Measurements from ENCODE around the gene TUBG1. TPM values are rescaled to one million over a fixed set of nuclear protein-coding genes. Genes with fewer than 3 reads are reported as not detected.
"Not testable (repeated sequence)": the region's sequence is repeated elsewhere in the genome, so short reads cannot be mapped to it uniquely, and the experiment has no call there.

Gene TUBG1
- total RNA-seq, 2 experiments from 2014 or later = 113 to 114 TPM

GRCh38 chr17:42618442-42619150 is 9.1 kb downstream of the TUBG1 start:
- POLR2A ChIA-PET = interaction anchor here (0.6 to 2.5 kb wide), 13 partner anchors 9 to 226 kb away, joined by 3 to 7 read pairs (median 4); partner anchors contain the start of genes PSMC3IP, RETREG3, TUBG1 and TUBG2
- no peaks in the 10 kb centered on the region for H3K79me2 ChIP-seq (ENCODE audit: insufficient read depth, low read depth, low read length)
- intact Hi-C loops (cut with micrococcal nuclease; ENCODE audit: unreplicated experiment) = loop anchor here (2.0 to 5.0 kb wide), 2 partner anchors 39 to 40 kb away; partner anchors contain the start of gene TUBG2
- H3K9me3 ChIP-seq (ENCODE audit: low read length) = no peaks in the 10 kb centered on the region
- peak overlapping the region; percentile 60 for H3K27ac ChIP-seq (ENCODE audit: low read depth, low read length, poor library complexity, severe bottlenecking)
- no peaks in the 10 kb centered on the region for H4K20me1 ChIP-seq (ENCODE audit: insufficient read depth, low read length)
- H3K36me3 ChIP-seq (ENCODE audit: insufficient read depth, low read length) = peaks cover 30% of the 10 kb centered on the region
- peak overlapping the region; percentile 19; the same call in 1 of the 2 replicates for H2AFZ ChIP-seq (ENCODE audit: low read length)
- peaks cover 27% of the 10 kb centered on the region for H3K4me1 ChIP-seq (ENCODE audit: insufficient read depth, low read length, poor library complexity, severe bottlenecking)
- H3K9me2 ChIP-seq (ENCODE audit: insufficient read depth, low read length) = no peaks in the 10 kb centered on the region
- no TSS peak for BruUV-seq (replicated peaks)
- TF ChIP-seq CTCF (conservative IDR thresholded peaks at IDR 0.05; ENCODE audit: low read length) (peak; percentile 57), EZH2phosphoT487 (IDR thresholded peaks at IDR 0.05; ENCODE audit: borderline replicate concordance, low read depth, low read length) (no peak)
- peak overlapping the region; percentile 56 for H3K4me2 ChIP-seq (ENCODE audit: low read length)
- DNase-seq (ENCODE audit: low spot score) = peak; percentile 50
- CTCF ChIA-PET (ENCODE audit: unreplicated experiment) = interaction anchor here (1.0 to 1.3 kb wide), 3 partner anchors 13 to 62 kb away, joined by 3 to 4 read pairs (median 3); no protein-coding TSS in a partner anchor
- no peak overlapping the region for H3K4me3 ChIP-seq (ENCODE audit: low read depth, low read length, poor library complexity, severe bottlenecking)

GRCh38 chr17:42621987-42622386 is 12.5 kb downstream of the TUBG1 start:
- H3K79me2 ChIP-seq (ENCODE audit: insufficient read depth, low read depth, low read length); H3K27ac ChIP-seq (ENCODE audit: low read depth, low read length, poor library complexity, severe bottlenecking); H4K20me1 ChIP-seq (ENCODE audit: insufficient read depth, low read length); DNase-seq (ENCODE audit: low spot score); H2AFZ ChIP-seq (ENCODE audit: low read length); BruUV-seq (replicated peaks); H3K36me3 ChIP-seq (ENCODE audit: insufficient read depth, low read length); intact Hi-C loops (cut with micrococcal nuclease; ENCODE audit: unreplicated experiment); H3K4me3 ChIP-seq (ENCODE audit: low read depth, low read length, poor library complexity, severe bottlenecking); H3K4me2 ChIP-seq (ENCODE audit: low read length); H3K9me2 ChIP-seq (ENCODE audit: insufficient read depth, low read length); H3K9me3 ChIP-seq (ENCODE audit: low read length); CTCF ChIA-PET (ENCODE audit: unreplicated experiment): not testable (repeated sequence)
- H3K4me1 ChIP-seq (ENCODE audit: insufficient read depth, low read length, poor library complexity, severe bottlenecking) = peaks cover 27% of the 10 kb centered on the region
- POLR2A ChIA-PET = interaction anchor here (1.1 kb wide), 1 partner anchor 44 kb away, joined by 6 read pairs; no protein-coding TSS in a partner anchor

- Histone ChIP-seq H3K36me3 (ENCODE audit: insufficient read depth, low read length) (no peaks in the 10 kb centered on the region), H2AFZ (ENCODE audit: low read length) (no peak overlapping the region), H3K79me2 (ENCODE audit: insufficient read depth, low read depth, low read length) (no peaks in the 10 kb centered on the region), H3K9me3 (ENCODE audit: low read length) (no peaks in the 10 kb centered on the region), H3K4me3 (ENCODE audit: low read depth, low read length, poor library complexity, severe bottlenecking) (no peak overlapping the region), H3K4me1 (ENCODE audit: insufficient read depth, low read length, poor library complexity, severe bottlenecking) (peaks cover 18% of the 10 kb centered on the region), H3K4me2 (ENCODE audit: low read length) (no peak overlapping the region), H3K9me2 (ENCODE audit: insufficient read depth, low read length) (no peaks in the 10 kb centered on the region), H4K20me1 (ENCODE audit: insufficient read depth, low read length) (no peaks in the 10 kb centered on the region), H3K27ac (ENCODE audit: low read depth, low read length, poor library complexity, severe bottlenecking) (no peak overlapping the region)
- no peak for DNase-seq (ENCODE audit: low spot score)
- no peak for TF ChIP-seq EZH2phosphoT487 (IDR thresholded peaks at IDR 0.05; ENCODE audit: borderline replicate concordance, low read depth, low read length)
- TF ChIP-seq CTCF (conservative IDR thresholded peaks at IDR 0.05; ENCODE audit: low read length) = no peak
- ChIA-PET CTCF (ENCODE audit: unreplicated experiment) (interaction anchor here (0.6 kb wide), 1 partner anchor 17 kb away, joined by 3 read pairs; no protein-coding TSS in a partner anchor), POLR2A (interaction anchor here (0.6 to 1.5 kb wide), 3 partner anchors 12 to 59 kb away, joined by 5 to 6 read pairs (median 5); no protein-coding TSS in a partner anchor)
- intact Hi-C loops (cut with micrococcal nuclease; ENCODE audit: unreplicated experiment) = no loop called here
- no TSS peak for BruUV-seq (replicated peaks)
Observed at GRCh38 chr17:42623271-42623670, 13.8 kb downstream of the TUBG1 start.
